GM21390 (cell line): ENCODE data around the gene ANKRD24.
"Not testable (repeated sequence)": the region's sequence is repeated elsewhere in the genome, so short reads cannot be mapped to it uniquely, and the experiment has no call there.

Experiments
- ATAC-seq: cut with Tn5 transposase; IDR thresholded peaks from one replicate; pipeline ENCODE4 v1.9.1; 2021; ENCODE audit not compliant: unreplicated experiment

The ANKRD24 gene

GRCh38 chr19:4182084-4182810 is at the start of gene ANKRD24, which contains the start of gene SIRT6:
Gene ANKRD24 (plus strand): TSS chr19:4182689. CDS start chr19:4186426, 3,737 bp downstream.
Gene SIRT6 (minus strand): TSS chr19:4182563. CDS start chr19:4182539, 24 bp downstream.
- no peak for ATAC-seq

GRCh38 chr19:4134351-4134750 is 48.1 kb upstream of the ANKRD24 start:
- no peak for ATAC-seq

- not testable (repeated sequence) for ATAC-seq
Observed at GRCh38 chr19:4135386-4135785, 47.1 kb upstream of the ANKRD24 start.

GRCh38 chr19:4136680-4137088 is 45.8 kb upstream of the ANKRD24 start:
- ATAC-seq = no peak

- no peak for ATAC-seq
Observed at GRCh38 chr19:4138445-4138844, 44.0 kb upstream of the ANKRD24 start.

- no peak for ATAC-seq
Observed at GRCh38 chr19:4139614-4140236, 42.8 kb upstream of the ANKRD24 start.

GRCh38 chr19:4140237-4140711 is 42.2 kb upstream of the ANKRD24 start:
- no peak for ATAC-seq

- not testable (repeated sequence) for ATAC-seq
Observed at GRCh38 chr19:4142916-4143315, 39.6 kb upstream of the ANKRD24 start.

GRCh38 chr19:4144666-4145249 is 37.7 kb upstream of the ANKRD24 start:
- ATAC-seq = no peak

GRCh38 chr19:4149518-4150288 is 32.8 kb upstream of the ANKRD24 start:
- no peak for ATAC-seq

GRCh38 chr19:4151623-4152022 is 30.9 kb upstream of the ANKRD24 start:
- no peak for ATAC-seq

- no peak for ATAC-seq
Observed at GRCh38 chr19:4152241-4152998, 30.1 kb upstream of the ANKRD24 start.

GRCh38 chr19:4154571-4155312 is 27.7 kb upstream of the ANKRD24 start:
- no peak for ATAC-seq

GRCh38 chr19:4157164-4157563 is 25.3 kb upstream of the ANKRD24 start:
- no peak for ATAC-seq

- not testable (repeated sequence) for ATAC-seq
Observed at GRCh38 chr19:4157971-4158370, 24.5 kb upstream of the ANKRD24 start.

- ATAC-seq = no peak
Observed at GRCh38 chr19:4161415-4162077, 20.9 kb upstream of the ANKRD24 start.

GRCh38 chr19:4164262-4164661 is 18.2 kb upstream of the ANKRD24 start:
- no peak for ATAC-seq

- no peak for ATAC-seq
Observed at GRCh38 chr19:4171676-4172075, 10.8 kb upstream of the ANKRD24 start.

GRCh38 chr19:4172861-4173473 is 9.5 kb upstream of the ANKRD24 start:
- no peak for ATAC-seq
